Hepatocyte (in vitro differentiated cells): Measurements from ENCODE around the gene SYT15.
A peak's percentile ranks its signal among the peaks of the same experiment; 100 is the strongest.

Experiments used
- CTCF ChIP-seq: fragments of 200-600 bp; sonication (generic); IDR thresholded peaks from 2 replicates; pipeline ENCODE4 v1.5.1; 2016; ENCODE audit warnings: antibody characterized with exemption, mild to moderate bottlenecking; ENCODE audit not compliant: poor library complexity
- EZH2 ChIP-seq: fragments of 200-600 bp; sonication (generic); IDR thresholded peaks from 2 replicates; pipeline ENCODE4 v1.6.1; 2016; ENCODE audit warnings: antibody characterized with exemption, mild to moderate bottlenecking, borderline replicate concordance
- EZH2phosphoT487 ChIP-seq: fragments of 200-600 bp; sonication (generic); IDR thresholded peaks from one replicate; pipeline ENCODE4 v1.6.1; 2018; ENCODE audit warnings: antibody characterized with exemption, mild to moderate bottlenecking, low read depth, moderate library complexity; ENCODE audit not compliant: unreplicated experiment, severe bottlenecking

- TF ChIP-seq CTCF (peak; percentile 56), EZH2phosphoT487 (no peak), EZH2 (no peak)
Measured at GRCh38 chr10:46541017-46541661, 37.8 kb upstream of the SYT15 start.
